Activated naive CD8-positive, alpha-beta T cell treated with anti-CD3 and anti-CD28 coated beads, Interleukin-2, amount 10 ng/mL, durations not matched to agents 7 days and 5 days (primary cell): ENCODE data around the gene DYNC1I1. TPM values are rescaled to one million over a fixed set of nuclear protein-coding genes. Genes with fewer than 3 reads are reported as not detected.

Experiments used
- ATAC-seq: fragments of 150-1000 bp; cut with Tn5 transposase; one replicate; pipeline ENCODE4 v1.10.0; 2021; ENCODE audit warnings: low read depth, moderate library complexity
- POLR2A ChIA-PET: fragments of 350-600 bp; sonication (Branson Sonifier 250); formaldehyde crosslinking; loops from one replicate; lab custom pipeline; 2021; ENCODE audit warnings: antibody characterized with exemption; lab: Charles Lee
- DNase-seq: peaks from one replicate; pipeline ENCODE4 v3.0.0; 2021
- H3K27ac Mint-ChIP-seq: one replicate; pipeline ENCODE4 v1.8.0; 2022; ENCODE audit warnings: mild to moderate bottlenecking, mixed read lengths
- H3K27me3 Mint-ChIP-seq: one replicate; pipeline ENCODE4 v1.8.0; 2022; ENCODE audit warnings: mild to moderate bottlenecking, moderate library complexity, mixed read lengths
- H3K36me3 Mint-ChIP-seq: one replicate; pipeline ENCODE4 v1.8.0; 2021; ENCODE audit warnings: mild to moderate bottlenecking, mixed read lengths
- H3K4me1 Mint-ChIP-seq: one replicate; pipeline ENCODE4 v1.8.0; 2021; ENCODE audit warnings: mixed read lengths
- H3K4me3 Mint-ChIP-seq: one replicate; pipeline ENCODE4 v1.8.0; 2022; ENCODE audit warnings: mild to moderate bottlenecking, moderate library complexity, mixed read lengths
- H3K9me3 Mint-ChIP-seq: one replicate; pipeline ENCODE4 v1.8.0; 2021; ENCODE audit warnings: mixed read lengths
- total RNA-seq, 2 experiments: library from RNA; stranded (reverse); gene quantifications; one replicate each; pipeline ENCODE4 v1.2.3, GENCODE V29; 2021

The DYNC1I1 gene
- total RNA-seq, 2 experiments from 2014 or later = not detected

DNA sequence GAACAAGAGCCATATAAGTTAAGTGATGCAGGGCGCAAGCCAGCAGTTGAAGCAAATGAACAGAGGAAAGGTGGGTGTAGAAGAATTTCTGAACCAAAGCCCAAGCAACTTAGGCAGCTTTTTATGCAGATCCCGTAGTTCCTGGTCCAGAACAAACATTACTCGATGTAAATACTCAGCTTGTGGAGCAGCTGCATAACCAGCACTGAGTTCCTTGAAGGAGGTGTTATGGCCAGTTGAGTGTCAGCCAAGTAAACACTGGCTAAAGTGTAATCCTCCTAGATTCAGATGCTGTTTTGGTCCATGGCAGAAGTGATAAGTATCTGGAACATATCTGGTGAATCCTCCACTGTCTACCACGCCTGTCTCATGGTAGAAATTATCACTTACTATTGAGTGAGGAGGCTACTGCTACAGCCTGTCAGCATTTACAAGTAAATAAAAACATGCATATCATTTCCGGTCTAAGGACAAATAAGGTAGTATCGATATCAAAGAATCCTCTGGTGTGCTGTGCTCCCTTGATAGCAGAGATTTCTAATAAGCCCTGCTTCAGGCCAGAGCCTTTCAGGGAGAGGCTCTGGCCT is 213.9 kb downstream of the DYNC1I1 start:
- ATAC-seq = no peak
- no peak overlapping the region for H3K27ac Mint-ChIP-seq
- H3K4me1 Mint-ChIP-seq = peaks cover 2% of the 10 kb centered on the region
- no peaks in the 10 kb centered on the region for H3K36me3 Mint-ChIP-seq
- POLR2A ChIA-PET = no interaction called here
- H3K27me3 Mint-ChIP-seq = peaks cover 15% of the 10 kb centered on the region
- no peak for DNase-seq
- no peaks in the 10 kb centered on the region for H3K9me3 Mint-ChIP-seq
- H3K4me3 Mint-ChIP-seq = no peak overlapping the region

DNA sequence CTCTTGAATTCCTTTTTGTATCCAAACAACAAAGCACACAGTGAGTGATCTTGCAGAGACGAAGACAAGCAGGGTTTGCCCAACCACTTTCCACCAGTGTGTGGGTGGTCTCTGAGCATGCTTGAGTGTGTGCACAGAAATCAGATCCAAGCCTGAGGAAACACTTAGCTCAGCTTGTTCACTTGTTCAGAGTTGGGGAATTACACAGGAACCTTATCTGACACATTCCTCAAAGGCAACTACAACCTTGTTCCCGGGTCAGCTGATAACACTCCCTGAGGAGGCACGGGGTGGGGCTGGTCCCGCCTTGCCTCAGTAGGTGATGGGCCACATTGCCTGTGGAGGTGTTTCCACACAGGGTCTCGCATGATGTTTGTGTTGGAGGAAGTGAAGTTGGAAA is 216.9 kb downstream of the DYNC1I1 start:
- no peaks in the 10 kb centered on the region for H3K9me3 Mint-ChIP-seq
- no peak overlapping the region for H3K4me3 Mint-ChIP-seq
- POLR2A ChIA-PET = no interaction called here
- H3K27ac Mint-ChIP-seq = no peak overlapping the region
- no peak for ATAC-seq
- H3K36me3 Mint-ChIP-seq = no peaks in the 10 kb centered on the region
- peaks cover 11% of the 10 kb centered on the region for H3K27me3 Mint-ChIP-seq
- peaks cover 2% of the 10 kb centered on the region for H3K4me1 Mint-ChIP-seq
- no peak for DNase-seq

DNA sequence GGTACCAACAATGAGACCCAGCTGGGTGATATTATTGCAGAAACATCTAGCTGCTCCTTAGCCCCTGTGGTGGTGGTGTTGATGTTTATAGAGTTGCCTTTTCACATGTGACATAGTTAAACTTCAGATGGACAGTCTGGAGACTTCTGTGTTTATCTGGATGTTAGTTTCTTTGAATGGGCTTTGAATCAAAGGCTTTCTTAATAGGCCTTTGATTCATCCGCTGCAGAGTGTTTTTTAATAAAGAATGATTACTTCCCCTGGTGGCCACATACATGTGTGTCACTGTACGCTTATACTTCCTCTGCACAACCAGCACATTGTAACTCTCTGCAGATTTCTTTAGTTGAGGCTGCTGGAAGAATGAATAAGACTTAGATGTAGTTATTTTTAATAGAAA is 221.0 kb downstream of the DYNC1I1 start:
- H3K27ac Mint-ChIP-seq = no peak overlapping the region
- H3K4me3 Mint-ChIP-seq = no peak overlapping the region
- H3K27me3 Mint-ChIP-seq = peaks cover 6% of the 10 kb centered on the region
- DNase-seq = no peak
- H3K9me3 Mint-ChIP-seq = no peaks in the 10 kb centered on the region
- no peaks in the 10 kb centered on the region for H3K36me3 Mint-ChIP-seq
- POLR2A ChIA-PET = no interaction called here
- peaks cover 4% of the 10 kb centered on the region for H3K4me1 Mint-ChIP-seq
- ATAC-seq = no peak

DNA sequence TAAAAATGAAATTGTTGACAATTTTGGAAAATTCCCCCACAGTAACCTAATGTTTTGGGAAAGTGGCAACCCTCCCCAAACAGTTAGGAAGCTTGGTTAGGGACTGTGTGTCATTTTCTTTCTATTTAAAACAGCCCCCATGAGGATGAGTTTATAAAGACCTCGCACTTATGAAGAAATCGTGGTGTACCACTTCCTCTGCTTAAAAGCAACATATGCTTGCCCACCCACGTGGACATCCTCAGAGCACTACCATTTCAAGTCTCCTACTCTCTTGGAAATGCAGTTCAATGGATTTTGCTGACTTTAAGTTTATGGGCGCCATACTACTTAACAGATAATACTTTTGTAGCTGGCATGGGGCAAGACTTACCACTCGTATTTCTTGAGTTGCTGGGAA is 223.8 kb downstream of the DYNC1I1 start:
- DNase-seq = no peak

DNA sequence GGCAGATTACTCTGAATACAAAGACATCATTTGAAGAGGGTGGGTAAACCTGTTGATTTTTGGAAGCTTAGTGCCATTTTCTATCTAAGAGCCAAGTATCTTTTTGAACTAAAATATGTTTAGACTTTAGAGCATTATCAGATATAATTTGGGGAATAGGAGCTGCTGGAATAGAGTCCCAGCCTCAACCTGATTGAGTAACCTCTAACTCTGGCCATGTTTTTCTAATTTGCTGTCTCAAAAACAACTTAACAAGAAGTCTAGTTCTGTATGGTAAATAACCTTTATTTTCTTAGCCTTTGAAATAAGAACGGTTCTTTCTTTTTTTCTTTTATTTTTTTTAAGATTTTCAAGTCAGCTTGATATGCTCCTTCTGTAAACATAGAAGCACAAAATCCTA is 224.5 kb downstream of the DYNC1I1 start:
- Mint-ChIP-seq H3K4me3 (no peak overlapping the region), H3K27ac (no peak overlapping the region), H3K36me3 (no peaks in the 10 kb centered on the region), H3K4me1 (peaks cover 4% of the 10 kb centered on the region), H3K9me3 (no peaks in the 10 kb centered on the region), H3K27me3 (peaks cover 6% of the 10 kb centered on the region)
- DNase-seq = no peak
- ATAC-seq = no peak
- POLR2A ChIA-PET = no interaction called here

More for the DNA sequence above, 223.8 kb downstream of the DYNC1I1 start:
- Mint-ChIP-seq H3K27ac (no peak overlapping the region), H3K4me1 (peaks cover 4% of the 10 kb centered on the region), H3K27me3 (peaks cover 6% of the 10 kb centered on the region), H3K36me3 (no peaks in the 10 kb centered on the region), H3K9me3 (no peaks in the 10 kb centered on the region), H3K4me3 (no peak overlapping the region)
- POLR2A ChIA-PET = no interaction called here
- ATAC-seq = no peak

DNA sequence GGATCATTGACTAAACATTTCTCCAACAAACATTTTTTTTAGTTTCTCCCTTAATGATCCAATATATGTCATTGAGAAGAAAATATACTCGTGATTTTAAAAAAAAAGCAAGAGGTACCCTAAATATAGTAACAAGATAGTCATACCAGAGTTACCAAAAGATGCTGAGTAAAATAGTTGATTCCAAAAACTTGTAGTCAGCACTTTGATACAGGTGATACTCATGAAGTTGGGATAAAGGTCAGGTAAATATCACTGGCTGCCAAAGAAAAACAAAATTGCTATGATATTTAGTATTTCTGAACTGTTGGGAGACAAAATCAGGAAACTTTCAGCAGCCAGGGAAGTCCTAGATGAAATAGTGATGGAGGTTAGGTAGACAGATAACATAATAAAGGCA is 225.3 kb downstream of the DYNC1I1 start:
- H3K36me3 Mint-ChIP-seq = no peaks in the 10 kb centered on the region

DNA sequence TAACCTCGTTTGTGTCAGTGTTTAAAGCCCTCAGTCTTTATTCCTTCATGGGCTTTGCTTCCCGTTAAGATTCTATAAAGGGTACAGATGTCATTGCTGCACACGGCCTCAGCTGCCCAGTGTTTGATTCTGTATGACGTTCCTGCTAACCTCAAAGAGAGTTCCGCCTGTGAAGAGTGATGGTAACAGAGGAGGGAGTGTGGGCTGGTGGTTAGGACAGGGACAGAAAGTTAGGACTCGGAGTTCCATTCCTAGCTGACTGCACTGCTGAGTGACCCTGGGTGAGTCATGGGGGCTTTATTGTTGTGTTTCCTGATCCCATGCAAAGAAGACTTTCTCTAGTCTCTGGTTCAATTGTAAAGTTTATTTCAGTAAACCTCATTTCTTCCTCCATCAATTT is 227.1 kb downstream of the DYNC1I1 start:
- H3K4me1 Mint-ChIP-seq = peaks cover 4% of the 10 kb centered on the region
- ATAC-seq (no peak), DNase-seq (no peak)
- peaks cover 6% of the 10 kb centered on the region for H3K27me3 Mint-ChIP-seq
- H3K4me3 Mint-ChIP-seq = no peak overlapping the region
- no peak overlapping the region for H3K27ac Mint-ChIP-seq
- no peaks in the 10 kb centered on the region for H3K36me3 Mint-ChIP-seq
- POLR2A ChIA-PET = no interaction called here
- H3K9me3 Mint-ChIP-seq = no peaks in the 10 kb centered on the region

More for the DNA sequence above, 225.3 kb downstream of the DYNC1I1 start:
- DNase-seq = no peak
- POLR2A ChIA-PET = no interaction called here
- Mint-ChIP-seq H3K9me3 (no peaks in the 10 kb centered on the region), H3K27ac (no peak overlapping the region), H3K4me3 (no peak overlapping the region), H3K4me1 (peaks cover 4% of the 10 kb centered on the region), H3K27me3 (peaks cover 6% of the 10 kb centered on the region)
- no peak for ATAC-seq

DNA sequence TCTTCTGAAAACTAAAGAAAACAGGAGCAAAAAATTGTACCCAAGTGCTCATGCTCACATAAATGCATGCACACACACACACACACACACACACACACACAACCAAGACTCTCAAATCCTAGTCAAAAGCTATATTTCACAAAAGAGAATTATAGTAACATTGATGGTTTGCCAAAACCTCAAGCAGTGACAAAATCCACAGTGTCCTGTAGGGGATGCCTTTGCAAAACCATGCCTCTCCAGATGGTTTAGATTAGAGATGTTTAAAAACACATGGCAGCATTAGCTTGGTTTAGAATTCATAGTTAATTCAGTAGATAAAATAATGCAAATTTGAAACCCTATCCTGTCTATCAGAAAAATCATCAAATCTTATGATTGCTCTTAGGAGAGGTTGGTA is 232.2 kb downstream of the DYNC1I1 start:
- Mint-ChIP-seq H3K9me3 (no peaks in the 10 kb centered on the region), H3K36me3 (no peaks in the 10 kb centered on the region), H3K27me3 (peaks cover 12% of the 10 kb centered on the region), H3K27ac (no peak overlapping the region), H3K4me1 (no peaks in the 10 kb centered on the region), H3K4me3 (no peak overlapping the region)
- POLR2A ChIA-PET = no interaction called here
- DNase-seq (no peak), ATAC-seq (no peak)

DNA sequence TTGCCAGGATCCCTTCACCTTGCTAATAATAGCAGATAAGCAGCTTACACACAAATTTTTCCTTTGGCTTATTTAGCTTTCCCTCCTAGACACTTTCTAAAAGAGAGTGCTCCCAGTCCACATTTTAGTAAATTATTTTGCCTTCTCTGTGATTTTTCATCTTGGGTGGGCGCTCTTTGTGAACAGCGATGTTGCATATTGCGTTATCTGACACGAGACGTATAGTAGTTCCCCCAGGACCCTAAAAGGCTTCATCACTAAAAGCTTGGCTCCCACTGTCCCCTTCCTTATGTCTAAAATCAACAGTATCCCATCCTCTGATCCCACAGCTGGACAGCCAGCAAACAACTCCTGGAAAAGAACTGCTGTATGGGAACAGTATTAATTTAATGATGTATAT is 232.9 kb downstream of the DYNC1I1 start:
- POLR2A ChIA-PET = no interaction called here
- Mint-ChIP-seq H3K27me3 (peaks cover 14% of the 10 kb centered on the region), H3K4me1 (no peaks in the 10 kb centered on the region), H3K9me3 (no peaks in the 10 kb centered on the region), H3K36me3 (no peaks in the 10 kb centered on the region), H3K27ac (no peak overlapping the region), H3K4me3 (no peak overlapping the region)
- DNase-seq (no peak), ATAC-seq (no peak)

DNA sequence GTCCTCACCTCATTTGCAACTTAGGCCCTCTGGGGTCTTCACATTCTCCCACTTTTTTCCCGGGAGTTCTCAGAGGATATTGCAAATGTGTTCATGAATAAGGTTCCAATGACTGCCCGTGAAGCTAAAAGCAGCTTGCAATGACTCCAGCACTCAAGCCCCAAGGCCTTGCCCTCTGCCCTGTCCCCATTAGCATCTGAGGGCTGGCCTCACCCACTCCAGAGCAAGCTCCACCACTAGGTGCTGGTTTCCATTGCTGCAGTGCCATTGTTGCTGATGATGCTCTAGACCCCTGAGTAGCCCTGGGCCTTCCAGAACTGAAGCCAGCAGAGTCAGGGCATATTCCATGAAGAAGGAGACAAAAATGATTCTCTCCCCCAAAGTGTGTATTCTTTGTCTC is 236.8 kb downstream of the DYNC1I1 start:
- no peak for DNase-seq
- Mint-ChIP-seq H3K27ac (no peak overlapping the region), H3K27me3 (peaks cover 19% of the 10 kb centered on the region), H3K4me1 (no peaks in the 10 kb centered on the region), H3K4me3 (no peak overlapping the region), H3K36me3 (no peaks in the 10 kb centered on the region), H3K9me3 (no peaks in the 10 kb centered on the region)
- no peak for ATAC-seq
- POLR2A ChIA-PET = no interaction called here

DNA sequence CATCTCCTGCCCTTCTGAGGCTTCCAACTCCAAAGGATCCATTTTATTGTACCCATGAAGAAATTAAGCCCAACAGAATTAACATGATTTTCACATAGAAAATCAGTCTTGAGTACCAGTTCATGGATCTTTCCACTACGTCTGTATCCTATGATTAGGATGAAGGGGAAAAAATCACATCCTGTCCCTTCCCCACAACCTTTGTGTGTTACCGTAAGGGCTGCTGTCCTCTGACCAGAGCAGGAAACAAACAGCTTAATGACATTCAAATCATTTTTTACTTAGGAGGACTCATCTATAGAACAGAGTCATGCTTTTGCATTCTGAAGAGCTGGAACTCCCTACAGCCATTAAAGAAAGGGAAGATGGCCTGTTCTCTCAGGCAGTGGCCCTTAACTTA is 241.5 kb downstream of the DYNC1I1 start:
- ATAC-seq = no peak
- no peak for DNase-seq
- POLR2A ChIA-PET = no interaction called here
- Mint-ChIP-seq H3K4me1 (peaks cover 10% of the 10 kb centered on the region), H3K27ac (no peak overlapping the region), H3K36me3 (no peaks in the 10 kb centered on the region), H3K9me3 (no peaks in the 10 kb centered on the region), H3K27me3 (peaks cover 23% of the 10 kb centered on the region), H3K4me3 (no peak overlapping the region)

DNA sequence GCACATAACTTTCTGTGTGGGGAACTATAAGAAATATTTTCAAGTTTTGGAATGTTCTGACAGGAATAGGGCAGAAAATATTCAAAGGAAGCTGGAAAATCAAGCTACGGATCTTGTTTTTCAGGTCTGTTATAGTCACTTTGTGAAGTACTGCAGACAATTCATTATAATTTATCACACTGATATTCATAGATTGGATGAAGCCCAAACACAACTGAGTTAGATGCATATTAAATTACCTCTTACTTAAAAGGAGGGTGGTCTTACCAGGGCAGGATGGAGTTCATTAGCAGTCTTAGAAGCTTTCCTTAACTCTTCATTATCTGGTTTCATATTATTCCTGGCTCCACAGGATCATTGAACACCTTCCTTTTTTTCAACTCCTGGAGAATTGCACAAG is 242.3 kb downstream of the DYNC1I1 start:
- H3K36me3 Mint-ChIP-seq = no peaks in the 10 kb centered on the region
- DNase-seq (no peak), ATAC-seq (no peak)
- H3K4me3 Mint-ChIP-seq = no peak overlapping the region
- POLR2A ChIA-PET = no interaction called here
- H3K27ac Mint-ChIP-seq = no peak overlapping the region
- peaks cover 21% of the 10 kb centered on the region for H3K27me3 Mint-ChIP-seq
- peaks cover 10% of the 10 kb centered on the region for H3K4me1 Mint-ChIP-seq
- no peaks in the 10 kb centered on the region for H3K9me3 Mint-ChIP-seq

DNA sequence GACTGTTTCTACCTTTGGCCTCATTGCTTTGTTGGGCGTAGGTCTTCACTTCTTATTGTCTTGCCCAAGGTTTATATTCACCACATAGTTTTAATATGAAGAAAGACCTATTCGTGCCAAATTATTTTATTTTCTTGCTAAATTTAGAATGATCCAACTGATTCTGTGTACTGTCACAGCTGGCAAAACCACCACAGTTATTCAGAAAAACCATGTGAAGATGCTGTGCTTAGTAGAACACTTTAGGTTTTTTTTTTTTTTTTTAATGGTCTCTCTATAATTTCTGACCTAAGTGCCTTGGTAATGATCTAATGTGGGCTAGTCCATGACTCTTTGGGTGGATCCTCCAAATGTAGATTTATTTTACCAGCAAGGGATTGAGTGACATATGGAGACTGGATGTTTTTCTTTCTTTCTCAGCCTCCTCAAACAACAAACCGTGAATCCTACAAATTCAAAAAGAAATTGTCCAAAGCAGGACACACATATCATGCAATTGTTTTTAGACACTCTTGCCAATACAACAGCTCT is 243.8 kb downstream of the DYNC1I1 start:
- Mint-ChIP-seq H3K4me1 (peaks cover 10% of the 10 kb centered on the region), H3K27ac (no peak overlapping the region), H3K9me3 (no peaks in the 10 kb centered on the region), H3K4me3 (no peak overlapping the region), H3K27me3 (peaks cover 18% of the 10 kb centered on the region), H3K36me3 (no peaks in the 10 kb centered on the region)
- ATAC-seq (no peak), DNase-seq (no peak)
- POLR2A ChIA-PET = no interaction called here

DNA sequence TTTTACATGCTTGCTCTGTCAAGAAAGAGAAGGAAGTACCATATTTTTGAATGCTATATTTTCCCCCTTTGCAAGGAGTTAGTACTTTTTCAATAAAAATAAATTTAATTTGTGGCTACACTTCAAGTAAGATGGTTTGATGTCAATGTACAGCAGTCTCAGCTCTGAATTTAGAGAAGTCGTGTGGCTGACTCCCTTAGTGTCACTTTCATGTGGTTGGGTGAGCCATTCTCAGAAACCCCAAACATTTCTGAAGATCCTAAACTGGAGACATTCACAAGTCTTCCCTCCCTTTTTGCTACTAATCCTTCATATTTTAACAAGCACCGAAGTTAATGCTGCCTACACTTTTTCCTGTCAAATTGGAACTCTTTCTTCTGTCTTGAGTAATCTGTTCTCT is 244.4 kb downstream of the DYNC1I1 start:
- ATAC-seq (no peak), DNase-seq (no peak)
- Mint-ChIP-seq H3K4me1 (peaks cover 10% of the 10 kb centered on the region), H3K27me3 (peaks cover 18% of the 10 kb centered on the region), H3K27ac (no peak overlapping the region), H3K9me3 (no peaks in the 10 kb centered on the region), H3K4me3 (no peak overlapping the region), H3K36me3 (no peaks in the 10 kb centered on the region)
- POLR2A ChIA-PET = no interaction called here
